AG10803 (cell line): ENCODE results near the gene NALCN.

Experiments used
- DNase-seq: peaks from one replicate; pipeline ENCODE4 v3.0.0; 2010; ENCODE audit warnings: low read depth
- H3K4me3 ChIP-seq: 2 replicates; pipeline ENCODE4 v1.5.1; 2011; ENCODE audit warnings: mild to moderate bottlenecking, low read length, control low read depth
- TF ChIP-seq, protein P1 (sequence below): conservative IDR thresholded peaks from 2 replicates; pipeline ENCODE4 v1.5.1; 2011; ENCODE audit warnings: mild to moderate bottlenecking, low read length, control low read depth, inconsistent platforms

NALCN gene

DNA sequence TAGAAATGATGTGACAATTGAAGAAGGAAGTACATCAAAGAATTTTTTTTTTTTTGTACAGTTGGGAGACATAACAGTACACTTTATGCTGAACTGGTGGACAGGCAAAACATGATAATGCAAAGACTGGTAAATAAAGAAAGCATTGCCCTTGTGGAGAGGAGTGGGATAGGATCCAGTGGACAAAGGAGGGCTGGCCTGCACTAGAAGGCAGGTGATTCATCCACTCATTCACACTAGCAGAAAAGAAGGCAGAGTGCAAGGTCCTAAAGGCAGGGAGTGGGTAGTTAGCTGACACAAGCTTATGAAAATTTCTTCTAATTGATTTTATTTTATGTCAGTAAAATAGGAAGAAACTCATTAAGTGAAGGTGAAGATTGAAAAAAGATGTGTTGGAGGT, 17.6 kb upstream of the NALCN start:
- DNase-seq: peak; percentile 44
- TF ChIP-seq, protein P1, sequence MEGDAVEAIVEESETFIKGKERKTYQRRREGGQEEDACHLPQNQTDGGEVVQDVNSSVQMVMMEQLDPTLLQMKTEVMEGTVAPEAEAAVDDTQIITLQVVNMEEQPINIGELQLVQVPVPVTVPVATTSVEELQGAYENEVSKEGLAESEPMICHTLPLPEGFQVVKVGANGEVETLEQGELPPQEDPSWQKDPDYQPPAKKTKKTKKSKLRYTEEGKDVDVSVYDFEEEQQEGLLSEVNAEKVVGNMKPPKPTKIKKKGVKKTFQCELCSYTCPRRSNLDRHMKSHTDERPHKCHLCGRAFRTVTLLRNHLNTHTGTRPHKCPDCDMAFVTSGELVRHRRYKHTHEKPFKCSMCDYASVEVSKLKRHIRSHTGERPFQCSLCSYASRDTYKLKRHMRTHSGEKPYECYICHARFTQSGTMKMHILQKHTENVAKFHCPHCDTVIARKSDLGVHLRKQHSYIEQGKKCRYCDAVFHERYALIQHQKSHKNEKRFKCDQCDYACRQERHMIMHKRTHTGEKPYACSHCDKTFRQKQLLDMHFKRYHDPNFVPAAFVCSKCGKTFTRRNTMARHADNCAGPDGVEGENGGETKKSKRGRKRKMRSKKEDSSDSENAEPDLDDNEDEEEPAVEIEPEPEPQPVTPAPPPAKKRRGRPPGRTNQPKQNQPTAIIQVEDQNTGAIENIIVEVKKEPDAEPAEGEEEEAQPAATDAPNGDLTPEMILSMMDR: peak; percentile 11; the same call in 1 of the 2 replicates
- no peak overlapping the region for H3K4me3 ChIP-seq

DNA sequence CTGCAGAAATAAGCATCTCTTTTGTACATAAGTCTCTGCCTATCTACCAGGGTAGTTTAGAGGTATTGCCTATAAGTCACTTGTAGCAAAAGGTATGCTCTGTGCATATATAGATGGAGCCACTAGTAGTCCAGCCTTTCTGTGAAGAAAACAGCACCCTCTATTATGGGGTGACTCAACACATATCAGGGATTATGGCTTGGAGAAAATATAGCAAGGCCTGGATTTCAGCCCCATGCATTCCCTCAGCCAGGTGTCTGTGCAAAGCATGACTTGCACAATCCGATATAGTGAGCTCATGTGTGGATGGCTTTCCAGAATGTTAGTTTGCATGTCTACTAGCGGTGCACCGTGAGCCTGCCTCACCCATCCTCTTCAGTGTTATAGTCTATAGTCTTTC, 13.4 kb upstream of the NALCN start:
- TF ChIP-seq, protein P1: no peak
- DNase-seq: no peak
- H3K4me3 ChIP-seq: no peak overlapping the region

DNA sequence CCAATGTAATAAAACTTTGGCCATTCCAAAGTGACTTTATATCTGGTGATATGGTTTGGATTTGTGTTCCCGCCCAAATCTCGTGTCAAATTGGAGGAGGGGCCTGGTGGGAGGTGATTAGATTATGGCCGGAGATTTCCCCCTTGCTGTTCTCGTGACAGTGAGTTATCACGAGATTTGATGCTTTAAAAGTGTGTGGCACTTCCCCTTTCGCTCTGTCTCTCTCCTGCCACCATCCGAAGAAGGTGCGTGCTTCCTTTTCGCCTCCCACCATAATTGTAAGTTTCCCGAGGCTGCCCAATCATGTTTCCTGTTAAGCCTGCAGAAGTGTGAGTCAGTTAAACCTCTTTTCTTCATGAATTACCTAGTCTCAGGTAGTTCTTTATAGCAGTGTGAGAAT, 9.3 kb upstream of the NALCN start:
- no peak overlapping the region for H3K4me3 ChIP-seq
- TF ChIP-seq, protein P1: no peak
- DNase-seq: no peak

DNA sequence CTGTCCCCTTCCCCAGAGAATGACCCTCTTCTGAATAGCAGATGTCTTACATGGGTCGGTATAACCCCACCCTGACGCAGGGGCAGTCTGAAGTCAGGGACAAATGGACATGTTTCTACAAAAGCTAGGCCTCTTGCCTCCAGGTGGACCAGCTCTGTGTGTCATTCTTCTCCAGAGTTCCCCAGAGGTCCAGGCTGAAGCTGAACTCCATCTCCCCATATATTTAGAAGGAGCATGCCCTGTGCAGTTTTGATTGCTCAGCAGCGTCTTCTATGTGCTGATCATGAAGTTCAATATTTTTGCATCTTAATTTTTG, 8.8 kb upstream of the NALCN start:
- no peak for DNase-seq
- TF ChIP-seq, protein P1: no peak
- H3K4me3 ChIP-seq: no peak overlapping the region

DNA sequence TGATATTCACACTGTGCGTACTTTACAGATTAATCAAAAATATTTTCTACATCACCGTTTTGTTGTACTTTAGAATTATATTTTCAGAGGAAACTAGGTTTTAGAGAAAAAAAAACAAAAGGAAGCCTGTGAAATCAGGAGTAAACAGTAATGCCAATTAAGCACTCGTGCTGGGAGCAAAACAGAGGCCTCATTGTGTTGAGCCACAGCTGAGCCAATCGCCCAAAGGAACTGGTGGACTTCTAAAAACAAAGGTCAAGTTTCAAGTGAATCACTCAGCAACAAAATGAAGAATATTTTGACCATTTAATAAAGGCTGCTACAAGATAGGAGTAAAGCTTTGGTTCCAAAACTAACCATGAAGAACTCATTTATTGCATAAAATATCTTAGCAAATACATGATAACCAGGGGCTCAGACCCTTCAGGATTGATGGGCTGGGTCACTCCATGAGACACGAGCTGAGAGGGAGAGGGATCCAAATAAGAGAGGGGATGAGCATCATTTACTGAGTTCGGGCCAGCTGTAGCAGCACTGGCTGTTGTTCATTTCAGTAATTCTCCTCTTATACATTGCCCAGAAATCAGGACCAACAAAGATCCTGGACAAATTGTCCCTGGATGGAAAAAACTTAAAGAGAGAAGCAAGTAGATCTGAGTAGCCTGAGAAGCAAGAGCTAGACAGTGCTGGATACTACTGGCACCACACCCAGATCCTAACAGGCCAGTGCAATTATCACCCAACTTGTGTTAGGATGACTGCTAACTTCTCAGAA, 8.3 kb upstream of the NALCN start:
- no peak overlapping the region for H3K4me3 ChIP-seq
- TF ChIP-seq, protein P1: no peak
- no peak for DNase-seq

DNA sequence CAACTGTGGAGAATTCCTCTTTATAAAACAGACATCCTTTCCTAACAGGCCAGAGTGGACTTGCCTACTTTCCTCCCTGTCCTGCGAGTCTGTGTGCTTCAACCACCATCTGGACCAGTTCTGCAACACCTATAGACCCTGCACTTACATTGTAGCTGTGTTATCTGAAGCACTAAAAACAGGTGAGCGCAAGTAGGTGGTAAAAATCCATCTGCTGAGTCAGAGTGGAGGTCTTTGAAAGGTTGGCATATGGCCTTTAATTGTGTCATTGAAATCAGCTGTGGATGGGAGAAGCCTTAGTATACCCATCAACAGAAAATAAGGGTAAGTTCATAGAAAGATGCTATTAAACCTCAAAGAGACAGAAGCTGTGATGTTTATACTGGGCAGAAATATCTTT, 7.6 kb upstream of the NALCN start:
- no peak overlapping the region for H3K4me3 ChIP-seq
- no peak for DNase-seq
- TF ChIP-seq, protein P1: no peak

DNA sequence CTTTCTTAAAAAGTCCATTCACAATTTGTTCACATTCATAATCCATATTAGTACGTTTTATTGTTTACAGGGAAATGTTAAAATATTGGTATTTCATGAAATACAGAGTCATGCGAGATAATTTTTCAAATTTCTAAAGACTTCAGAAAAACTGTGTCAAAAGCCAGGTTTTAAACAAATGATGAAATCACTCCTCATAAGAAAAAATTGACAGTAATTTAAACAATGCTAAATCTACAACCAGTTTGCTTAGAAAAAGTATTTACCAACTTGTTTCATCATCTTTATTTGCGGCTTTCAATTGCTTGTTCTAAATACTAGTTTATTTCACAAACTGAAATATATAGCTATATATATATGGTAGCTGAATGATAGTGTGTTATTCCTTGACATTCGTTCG, 1.2 kb upstream of the NALCN start:
- no peak for DNase-seq
- no peak overlapping the region for H3K4me3 ChIP-seq
- TF ChIP-seq, protein P1: no peak
